ENCODE measurements around the gene ZC3H13. TPM values are rescaled to one million over a fixed set of nuclear protein-coding genes. Genes with fewer than 3 reads are reported as not detected.

Gene ZC3H13
- total RNA-seq, 1 experiment from 2014 or later: 45.0 TPM

DNA sequence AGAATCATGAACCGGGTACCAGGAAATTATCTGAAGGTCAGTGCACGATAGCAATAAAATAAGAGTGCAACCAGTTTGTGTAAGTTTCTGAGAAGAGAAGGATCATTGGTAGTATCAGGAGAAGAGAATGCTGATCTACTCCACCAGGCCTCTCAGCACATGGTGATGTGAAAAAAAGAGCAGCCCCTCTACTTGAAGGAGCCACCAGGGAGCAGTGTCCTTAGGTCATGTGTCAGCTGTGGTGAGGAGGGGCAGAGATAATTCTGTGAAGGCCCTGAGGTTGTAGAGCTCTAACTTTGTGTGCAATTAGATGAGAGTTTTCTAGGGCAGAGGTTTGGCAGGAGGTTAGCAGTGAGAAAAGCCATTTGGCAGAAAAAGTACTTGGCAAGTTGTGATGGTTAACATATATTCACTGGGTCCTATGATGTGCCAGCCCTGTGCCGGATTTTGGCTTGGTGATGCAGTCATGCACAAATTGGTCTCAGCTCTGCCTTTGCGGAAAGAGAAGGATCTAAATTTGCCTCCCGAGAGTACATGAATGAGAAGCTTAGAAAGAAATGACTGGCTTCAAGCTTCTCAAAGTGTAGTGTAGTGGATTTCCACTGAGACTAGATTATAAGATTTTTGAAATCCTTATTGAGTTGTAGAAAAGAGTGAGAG lies 19.2 kb upstream of the ZC3H13 start:
- H3K36me3 Mint-ChIP-seq (ENCODE audit: insufficient read depth, unreplicated experiment): no peaks in the 10 kb centered on the region
- H3K4me3 Mint-ChIP-seq (ENCODE audit: unreplicated experiment): no peak overlapping the region
- no peaks in the 10 kb centered on the region for H3K27me3 ChIP-seq (replicated peaks; ENCODE audit: control insufficient read depth, insufficient read depth, low read length)
- CTCF ChIA-PET: interaction anchor here (0.9 to 1.4 kb wide), 2 partner anchors 55 to 89 kb away, joined by 3 to 10 read pairs; no protein-coding TSS in a partner anchor
- no peaks in the 10 kb centered on the region for H3K36me3 ChIP-seq (ENCODE audit: control insufficient read depth, insufficient read depth, low read length)
- no peaks in the 10 kb centered on the region for H3K4me1 ChIP-seq
- no peaks in the 10 kb centered on the region for H3K9me3 ChIP-seq
- TF ChIP-seq, protein P1, sequence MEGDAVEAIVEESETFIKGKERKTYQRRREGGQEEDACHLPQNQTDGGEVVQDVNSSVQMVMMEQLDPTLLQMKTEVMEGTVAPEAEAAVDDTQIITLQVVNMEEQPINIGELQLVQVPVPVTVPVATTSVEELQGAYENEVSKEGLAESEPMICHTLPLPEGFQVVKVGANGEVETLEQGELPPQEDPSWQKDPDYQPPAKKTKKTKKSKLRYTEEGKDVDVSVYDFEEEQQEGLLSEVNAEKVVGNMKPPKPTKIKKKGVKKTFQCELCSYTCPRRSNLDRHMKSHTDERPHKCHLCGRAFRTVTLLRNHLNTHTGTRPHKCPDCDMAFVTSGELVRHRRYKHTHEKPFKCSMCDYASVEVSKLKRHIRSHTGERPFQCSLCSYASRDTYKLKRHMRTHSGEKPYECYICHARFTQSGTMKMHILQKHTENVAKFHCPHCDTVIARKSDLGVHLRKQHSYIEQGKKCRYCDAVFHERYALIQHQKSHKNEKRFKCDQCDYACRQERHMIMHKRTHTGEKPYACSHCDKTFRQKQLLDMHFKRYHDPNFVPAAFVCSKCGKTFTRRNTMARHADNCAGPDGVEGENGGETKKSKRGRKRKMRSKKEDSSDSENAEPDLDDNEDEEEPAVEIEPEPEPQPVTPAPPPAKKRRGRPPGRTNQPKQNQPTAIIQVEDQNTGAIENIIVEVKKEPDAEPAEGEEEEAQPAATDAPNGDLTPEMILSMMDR (IDR thresholded peaks at IDR 0.05; ENCODE audit: insufficient read depth in 1 of 2, low read depth in 1 of 2, low read length in 1 of 2, severe bottlenecking in 1 of 2, unreplicated experiment in 1 of 2): peak in 1 of 2 experiments; percentile 39
- no peaks in the 10 kb centered on the region for H3K9me3 Mint-ChIP-seq (ENCODE audit: unreplicated experiment)
- POLR2A ChIA-PET: no interaction called here
- H3K27ac Mint-ChIP-seq (ENCODE audit: unreplicated experiment): no peak overlapping the region
- intact Hi-C loops (cut with micrococcal nuclease; ENCODE audit: unreplicated experiment): loop anchor here (1.0 kb wide), 1 partner anchor 55 kb away; no protein-coding TSS in a partner anchor
- peaks cover 6% of the 10 kb centered on the region for H3K27me3 Mint-ChIP-seq (ENCODE audit: insufficient read depth, unreplicated experiment)
- peak; percentile 23 to 40 for DNase-seq
- H3K4me1 Mint-ChIP-seq (ENCODE audit: low read depth, unreplicated experiment): no peaks in the 10 kb centered on the region
- no peak overlapping the region for H3K4me3 ChIP-seq (ENCODE audit: low read depth, low read length)
- BruUV-seq (replicated peaks): no TSS peak

DNA sequence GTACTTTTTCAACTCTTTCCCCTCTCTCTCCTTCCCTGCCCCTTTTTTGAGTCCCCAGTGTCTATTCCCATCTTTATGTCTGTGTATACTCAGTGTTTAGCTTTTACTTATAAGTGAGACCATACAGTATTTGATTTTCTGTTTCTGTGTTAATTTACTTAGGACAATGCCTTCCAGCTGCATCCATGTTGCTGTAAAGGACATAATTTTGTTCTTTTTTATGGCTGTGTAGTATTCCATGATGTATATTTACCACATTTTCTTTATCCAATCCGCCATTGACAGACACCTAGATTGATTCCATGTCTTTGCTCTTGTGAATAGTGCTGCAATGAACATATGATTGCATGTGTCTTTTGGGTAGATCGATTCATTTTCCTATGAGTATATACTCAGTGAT lies 10.7 kb upstream of the ZC3H13 start:
- no peaks in the 10 kb centered on the region for H3K9me3 Mint-ChIP-seq (ENCODE audit: unreplicated experiment)
- H3K4me1 Mint-ChIP-seq (ENCODE audit: low read depth, unreplicated experiment): no peaks in the 10 kb centered on the region
- H3K36me3 Mint-ChIP-seq (ENCODE audit: insufficient read depth, unreplicated experiment): no peaks in the 10 kb centered on the region
- TF ChIP-seq, protein P1 (IDR thresholded peaks at IDR 0.05; ENCODE audit: insufficient read depth in 1 of 2, low read depth in 1 of 2, low read length in 1 of 2, severe bottlenecking in 1 of 2, unreplicated experiment in 1 of 2): no peak
- H3K27me3 Mint-ChIP-seq (ENCODE audit: insufficient read depth, unreplicated experiment): no peaks in the 10 kb centered on the region
- no peak for DNase-seq
- no peak overlapping the region for H3K27ac Mint-ChIP-seq (ENCODE audit: unreplicated experiment)
- H3K27me3 ChIP-seq (replicated peaks; ENCODE audit: control insufficient read depth, insufficient read depth, low read length): no peaks in the 10 kb centered on the region
- no peaks in the 10 kb centered on the region for H3K9me3 ChIP-seq
- no peaks in the 10 kb centered on the region for H3K4me1 ChIP-seq
- CTCF ChIA-PET: no interaction called here
- POLR2A ChIA-PET: no interaction called here
- no peak overlapping the region for H3K4me3 Mint-ChIP-seq (ENCODE audit: unreplicated experiment)
- H3K36me3 ChIP-seq (ENCODE audit: control insufficient read depth, insufficient read depth, low read length): no peaks in the 10 kb centered on the region
- no peak overlapping the region for H3K4me3 ChIP-seq (ENCODE audit: low read depth, low read length)
- BruUV-seq (replicated peaks): no TSS peak
- intact Hi-C loops (cut with micrococcal nuclease; ENCODE audit: unreplicated experiment): no loop called here

- no peaks in the 10 kb centered on the region for H3K27me3 ChIP-seq (replicated peaks; ENCODE audit: control insufficient read depth, insufficient read depth, low read length)
- no peaks in the 10 kb centered on the region for H3K36me3 ChIP-seq (ENCODE audit: control insufficient read depth, insufficient read depth, low read length)
- no peaks in the 10 kb centered on the region for H3K9me3 ChIP-seq
- DNase-seq: no peak
- Mint-ChIP-seq H3K27me3 (ENCODE audit: insufficient read depth, unreplicated experiment) (no peaks in the 10 kb centered on the region), H3K27ac (ENCODE audit: unreplicated experiment) (no peak overlapping the region), H3K9me3 (ENCODE audit: unreplicated experiment) (no peaks in the 10 kb centered on the region), H3K4me1 (ENCODE audit: low read depth, unreplicated experiment) (no peaks in the 10 kb centered on the region), H3K36me3 (ENCODE audit: insufficient read depth, unreplicated experiment) (no peaks in the 10 kb centered on the region), H3K4me3 (ENCODE audit: unreplicated experiment) (no peak overlapping the region)
- intact Hi-C loops (cut with micrococcal nuclease; ENCODE audit: unreplicated experiment): no loop called here
- CTCF ChIA-PET: no interaction called here
- TF ChIP-seq, protein P1 (IDR thresholded peaks at IDR 0.05; ENCODE audit: insufficient read depth in 1 of 2, low read depth in 1 of 2, low read length in 1 of 2, severe bottlenecking in 1 of 2, unreplicated experiment in 1 of 2): no peak
- no peak overlapping the region for H3K4me3 ChIP-seq (ENCODE audit: low read depth, low read length)
- no TSS peak for BruUV-seq (replicated peaks)
- no peaks in the 10 kb centered on the region for H3K4me1 ChIP-seq
- POLR2A ChIA-PET: no interaction called here
Observed at GRCh38 chr13:46062185-46062584, 9.6 kb upstream of the ZC3H13 start.
